NK-92 treated with Interleukin-12 subunit alpha and Interleukin-12 subunit beta, amount 100 ng/mL, for 24 hours (cell line): ENCODE data around the gene PLG.
"Not testable (repeated sequence)": the region's sequence is repeated elsewhere in the genome, so short reads cannot be mapped to it uniquely, and the experiment has no call there.

Experiments used
- DNase-seq: peaks from one replicate; lab custom pipeline; 2025; lab: John Stamatoyannopoulos, UW

Gene PLG

DNA sequence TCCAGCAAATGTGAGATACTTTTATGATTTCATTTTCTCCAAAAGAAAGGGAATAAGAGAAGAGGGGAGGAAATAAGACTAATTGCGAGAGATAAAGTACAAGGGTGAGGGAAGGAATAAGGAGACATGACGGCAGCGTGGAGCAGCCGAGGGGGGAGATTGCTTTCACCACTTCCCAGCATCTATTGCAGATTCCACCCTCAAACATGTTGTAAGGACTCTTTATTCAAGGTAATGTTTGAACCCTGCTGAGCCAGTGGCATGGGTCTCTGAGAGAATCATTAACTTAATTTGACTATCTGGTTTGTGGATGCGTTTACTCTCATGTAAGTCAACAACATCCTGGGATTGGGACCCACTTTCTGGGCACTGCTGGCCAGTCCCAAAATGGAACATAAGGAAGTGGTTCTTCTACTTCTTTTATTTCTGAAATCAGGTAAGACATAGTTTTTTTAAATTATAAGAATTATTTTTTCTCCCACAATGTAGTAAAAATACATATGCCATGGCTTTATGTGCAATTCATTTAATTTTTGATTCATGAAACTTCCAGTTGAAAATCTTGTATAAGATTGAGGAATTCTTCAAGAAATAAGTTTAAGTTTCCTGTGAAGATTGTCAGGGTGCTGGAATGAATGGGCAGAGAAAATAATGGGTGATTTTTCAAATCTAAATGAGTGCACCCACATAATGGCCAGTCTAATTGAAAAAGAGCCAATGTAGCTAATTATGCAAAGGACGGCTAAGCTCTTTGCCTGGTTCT is at the start of gene PLG:
Gene PLG, plus strand, starts transcription at position 327 of the 763 bp plus-strand sequence. Its CDS starts 61 bp downstream, at position 388.
- not testable (repeated sequence) for DNase-seq

DNA sequence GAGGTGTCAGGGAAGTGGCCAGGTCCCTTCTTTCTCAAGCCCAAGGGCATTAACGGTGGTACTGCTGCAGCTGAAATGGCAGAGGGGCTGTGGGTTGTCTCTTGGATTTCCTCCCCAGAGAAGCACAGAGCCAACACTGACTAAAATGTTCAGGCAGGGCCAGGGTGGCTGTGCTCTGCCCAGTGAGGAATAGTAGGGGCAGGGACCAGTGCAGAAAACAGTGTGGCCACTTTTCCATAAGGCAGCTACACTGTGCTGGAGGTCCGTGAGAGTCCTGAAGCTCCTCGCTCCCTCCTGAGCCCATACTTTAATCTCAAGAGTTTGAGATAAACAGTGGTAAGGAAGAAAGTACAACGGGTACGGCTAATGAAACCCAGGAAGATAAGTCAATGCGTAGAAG is 42.5 kb upstream of the PLG start:
- no peak for DNase-seq

DNA sequence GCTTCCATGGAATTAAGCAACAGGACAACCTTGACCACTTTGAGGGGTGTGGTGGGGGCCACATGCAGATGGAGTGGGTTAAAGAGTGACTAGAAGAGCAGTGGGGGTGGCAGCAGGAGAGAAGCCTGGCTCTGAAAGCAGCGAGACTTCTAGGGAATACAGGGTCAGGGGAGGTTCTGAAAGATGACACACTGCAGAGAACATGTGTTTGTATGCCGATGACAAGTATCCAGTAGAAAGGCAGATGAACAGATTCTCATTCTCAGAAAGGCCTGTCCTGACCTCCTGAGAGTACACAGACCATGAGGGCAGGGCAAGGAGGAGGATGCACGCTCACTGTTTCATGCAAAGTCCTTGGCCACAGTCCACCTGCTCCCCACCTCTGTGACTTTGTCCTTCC is 40.8 kb upstream of the PLG start:
- DNase-seq = no peak

GRCh38 chr6:160662429-160662828 is 39.6 kb upstream of the PLG start:
- no peak for DNase-seq

GRCh38 chr6:160662842-160663241 is 39.2 kb upstream of the PLG start:
- DNase-seq = no peak

GRCh38 chr6:160664198-160664597 is 37.8 kb upstream of the PLG start, which contains the start of gene LPA:
Gene LPA (minus strand): TSS chr6:160664275. CDS start chr6:160664214, 61 bp downstream.
- not testable (repeated sequence) for DNase-seq

GRCh38 chr6:160667639-160668481 is 34.2 kb upstream of the PLG start:
- no peak for DNase-seq

- no peak for DNase-seq
Observed at GRCh38 chr6:160668589-160668988, 33.5 kb upstream of the PLG start.

GRCh38 chr6:160676418-160676817 is 25.6 kb upstream of the PLG start:
- DNase-seq = not testable (repeated sequence)

DNA sequence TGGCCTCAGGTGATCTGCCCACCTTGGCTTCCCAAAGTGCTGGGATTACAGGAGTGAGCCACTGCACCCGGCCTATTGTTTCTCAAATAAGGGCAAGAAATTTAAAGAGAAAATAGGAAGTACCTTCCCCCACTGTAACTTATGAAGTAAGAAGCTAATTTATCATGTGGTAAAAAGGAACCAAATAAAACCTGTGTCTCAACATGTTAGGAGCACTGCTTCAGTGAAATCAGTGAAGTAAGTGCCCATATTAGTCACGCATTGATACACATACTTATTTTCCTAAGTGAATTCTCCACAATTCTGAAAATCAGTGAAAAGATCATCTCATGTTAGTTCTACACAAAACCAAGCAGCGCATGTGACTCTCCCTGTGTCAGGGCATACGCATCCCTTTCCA is 23.8 kb upstream of the PLG start:
- no peak for DNase-seq

GRCh38 chr6:160678744-160679401 is 23.2 kb upstream of the PLG start:
- no peak for DNase-seq

- no peak for DNase-seq
Observed at GRCh38 chr6:160679402-160679769, 22.7 kb upstream of the PLG start.

GRCh38 chr6:160685101-160685761 is 16.8 kb upstream of the PLG start:
- DNase-seq = not testable (repeated sequence)

DNA sequence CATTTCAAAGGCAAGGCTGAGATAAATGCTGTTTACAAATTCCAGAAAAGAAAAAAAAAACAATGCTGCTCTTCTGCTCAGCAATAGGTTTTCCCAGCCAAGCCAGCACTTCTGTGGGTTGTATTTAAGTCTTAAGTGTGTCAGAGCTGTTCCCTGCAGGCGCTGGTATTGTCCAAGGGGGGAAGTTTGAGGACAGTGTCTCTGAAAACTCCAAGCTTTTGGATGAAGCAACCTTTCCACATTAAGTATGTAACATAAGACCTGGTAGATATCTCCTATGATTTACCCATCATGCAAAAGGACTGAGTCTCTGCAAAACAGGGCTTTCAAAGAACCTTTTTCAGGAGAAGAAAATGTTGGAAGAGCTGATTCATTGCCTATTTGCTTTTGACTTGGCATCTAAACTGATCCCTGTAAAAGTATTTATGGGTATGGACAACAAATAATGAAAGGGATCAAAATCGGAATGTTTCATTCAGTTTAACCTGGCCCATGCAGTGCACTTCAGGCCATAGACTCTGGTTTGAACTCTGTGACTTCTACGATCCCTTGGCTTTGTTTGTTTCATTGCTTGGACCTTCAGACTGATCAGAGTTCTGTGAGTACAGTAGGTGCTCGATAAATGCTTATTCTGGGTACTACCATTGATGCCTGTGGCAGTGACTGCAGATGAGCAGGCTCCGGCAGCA is 16.1 kb upstream of the PLG start:
- no peak for DNase-seq

- no peak for DNase-seq
Observed at GRCh38 chr6:160690458-160690857, 11.6 kb upstream of the PLG start.

DNA sequence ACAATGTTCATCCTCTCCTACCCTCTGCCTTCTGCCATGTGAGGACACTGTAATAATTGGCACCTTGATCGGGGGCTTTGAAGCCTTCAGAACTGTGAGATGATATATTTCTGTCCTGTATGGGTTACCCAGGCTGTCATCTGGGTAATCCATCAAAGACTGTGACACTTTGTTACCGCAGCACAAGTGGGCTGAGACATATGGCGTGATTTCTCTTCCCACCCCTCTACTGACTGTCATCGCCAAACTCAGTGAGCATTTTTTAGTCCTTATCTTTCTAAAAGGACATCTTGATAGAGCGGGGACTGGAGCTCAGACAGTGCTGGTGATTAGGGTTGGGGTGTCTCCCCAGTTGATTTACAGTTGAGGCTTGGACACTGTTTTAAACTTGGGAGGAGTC is 10.4 kb upstream of the PLG start:
- no peak for DNase-seq

- DNase-seq = no peak
Observed at GRCh38 chr6:160692369-160692959, 9.6 kb upstream of the PLG start.

GRCh38 chr6:160695025-160695424 is 7.0 kb upstream of the PLG start:
- not testable (repeated sequence) for DNase-seq

- not testable (repeated sequence) for DNase-seq
Observed at GRCh38 chr6:160695622-160696021, 6.4 kb upstream of the PLG start.

DNA sequence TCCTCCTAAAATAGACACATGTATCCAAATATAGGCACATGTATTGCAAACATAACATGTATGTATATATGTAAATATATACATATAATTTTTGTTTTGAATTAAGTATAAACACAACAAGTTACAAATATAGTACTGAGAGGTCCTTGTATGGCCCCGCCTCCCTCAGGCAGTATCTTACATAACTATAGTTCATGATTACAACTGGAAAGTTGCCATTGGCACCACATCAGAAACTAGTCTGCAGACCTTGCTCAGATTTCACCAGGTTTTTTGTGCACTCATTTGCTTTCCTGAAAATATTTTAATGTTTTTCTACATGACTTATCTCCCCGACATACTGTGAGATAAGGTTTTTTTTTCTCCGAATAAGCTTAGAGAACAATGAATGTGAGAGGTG is 5.2 kb upstream of the PLG start:
- DNase-seq = not testable (repeated sequence)

DNA sequence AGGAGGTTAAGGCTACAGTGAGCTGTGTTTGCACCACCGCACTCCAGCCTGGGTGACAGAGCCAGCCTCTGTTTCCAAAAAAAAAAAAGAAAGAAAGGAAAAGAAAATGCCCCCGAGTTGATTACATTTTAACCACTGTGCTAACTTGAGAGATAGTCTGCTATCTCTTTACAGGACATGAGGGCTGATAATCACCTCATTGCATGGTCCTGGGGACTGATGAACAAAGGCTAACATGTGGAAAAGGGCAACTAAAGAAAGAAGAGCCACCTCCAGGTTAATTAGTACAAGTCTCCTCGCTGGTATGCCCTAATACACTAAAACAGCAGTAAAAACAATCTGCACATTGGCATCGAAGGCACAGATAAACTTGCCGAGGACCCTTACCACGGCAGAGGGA is 4.2 kb upstream of the PLG start:
- no peak for DNase-seq
